ENCODE results near the gene ZBTB12. TPM values are rescaled to one million over a fixed set of nuclear protein-coding genes. Genes with fewer than 3 reads are reported as not detected.

Gene ZBTB12
- total RNA-seq, 3 donors from 2014 or later: 2.3 to 6.2 (median 3.4) TPM

DNA sequence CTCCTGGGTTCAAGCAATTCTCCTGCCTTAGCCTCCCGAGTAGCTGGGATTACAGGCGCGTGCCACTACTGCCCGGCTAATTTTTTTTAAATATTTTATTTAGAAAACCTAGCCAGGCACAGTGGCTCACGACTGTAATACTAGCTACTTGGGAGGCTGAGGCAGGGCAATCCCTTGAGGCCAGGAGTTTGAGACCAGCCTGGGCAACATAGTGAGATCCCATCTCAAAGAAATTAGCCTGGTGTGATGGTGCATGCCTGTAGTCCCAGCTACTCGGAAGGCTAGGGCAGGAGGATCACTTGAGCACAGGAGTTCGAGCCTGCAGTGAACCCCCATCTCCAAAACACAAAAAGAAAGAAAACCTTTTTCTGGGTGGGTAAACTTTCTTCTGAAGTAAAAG, 25.5 kb downstream of the ZBTB12 start:
- Histone ChIP-seq H3K4me3 (no peak overlapping the region), H3K4me1 (ENCODE audit: low read depth) (peaks cover 32% of the 10 kb centered on the region), H3K9me3 (no peaks in the 10 kb centered on the region), H3K36me3 (ENCODE audit: low read depth) (peaks cover 8% of the 10 kb centered on the region)
- ATAC-seq (no peak), DNase-seq (no peak)
- intact Hi-C loops (cut with DNase I, micrococcal nuclease): no loop called here
- TF ChIP-seq CTCF (IDR thresholded peaks at IDR 0.05): no peak

DNA sequence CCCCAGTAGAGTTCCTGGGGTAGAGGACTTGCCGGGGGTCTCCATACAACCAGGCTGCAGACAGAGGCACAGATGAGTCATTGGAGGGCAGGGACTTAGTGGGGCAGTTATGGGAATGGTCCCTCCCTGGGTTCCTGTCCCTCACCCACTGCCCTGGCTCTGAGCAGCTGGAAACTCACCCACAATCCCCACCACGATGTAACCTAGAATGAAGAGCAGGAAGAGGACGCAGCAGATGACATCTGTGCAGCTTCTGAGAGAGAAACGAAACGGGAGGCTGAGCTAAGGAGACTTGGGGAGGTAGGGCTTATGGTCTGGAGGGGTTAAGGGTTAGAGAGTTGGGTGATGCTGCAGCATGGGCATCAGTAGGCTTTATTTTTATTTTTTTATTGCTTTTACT, 26.0 kb downstream of the ZBTB12 start:
- no peak for DNase-seq
- H3K4me1 ChIP-seq (ENCODE audit: low read depth): peaks cover 32% of the 10 kb centered on the region
- H3K9me3 ChIP-seq: no peaks in the 10 kb centered on the region
- no peak overlapping the region for H3K4me3 ChIP-seq
- H3K36me3 ChIP-seq (ENCODE audit: low read depth): peaks cover 7% of the 10 kb centered on the region
- no peak for TF ChIP-seq CTCF (IDR thresholded peaks at IDR 0.05)
- no peak for ATAC-seq
- intact Hi-C loops (cut with DNase I, micrococcal nuclease): no loop called here

- ATAC-seq (peak; percentile 35), DNase-seq (no peak)
- no peaks in the 10 kb centered on the region for H3K36me3 ChIP-seq (ENCODE audit: low read depth)
These were observed 26.9 kb downstream of the ZBTB12 start for GRCh38 chr6:31874836-31875572.

GRCh38 chr6:31874084-31874670, 27.7 kb downstream of the ZBTB12 start:
- intact Hi-C loops (cut with DNase I, micrococcal nuclease): no loop called here
- no peaks in the 10 kb centered on the region for H3K36me3 ChIP-seq (ENCODE audit: low read depth)
- TF ChIP-seq CTCF (IDR thresholded peaks at IDR 0.05): no peak
- DNase-seq: no peak
- no peak for ATAC-seq
- no peaks in the 10 kb centered on the region for H3K9me3 ChIP-seq
- H3K4me3 ChIP-seq: no peak overlapping the region
- peaks cover 25% of the 10 kb centered on the region for H3K4me1 ChIP-seq (ENCODE audit: low read depth)

More at GRCh38 chr6:31874836-31875572, 26.9 kb downstream of the ZBTB12 start:
- no peaks in the 10 kb centered on the region for H3K9me3 ChIP-seq
- no peak for TF ChIP-seq CTCF (IDR thresholded peaks at IDR 0.05)
- intact Hi-C loops (cut with DNase I, micrococcal nuclease): no loop called here
- no peak overlapping the region for H3K4me3 ChIP-seq
- peaks cover 32% of the 10 kb centered on the region for H3K4me1 ChIP-seq (ENCODE audit: low read depth)

- DNase-seq (no peak), ATAC-seq (no peak)
- no peaks in the 10 kb centered on the region for H3K9me3 ChIP-seq
- H3K4me1 ChIP-seq (ENCODE audit: low read depth): peaks cover 17% of the 10 kb centered on the region
- H3K36me3 ChIP-seq (ENCODE audit: low read depth): no peaks in the 10 kb centered on the region
- no peak for TF ChIP-seq CTCF (IDR thresholded peaks at IDR 0.05)
- intact Hi-C loops (cut with DNase I, micrococcal nuclease): no loop called here
- H3K4me3 ChIP-seq: no peak overlapping the region
These were observed 30.7 kb downstream of the ZBTB12 start for GRCh38 chr6:31871046-31871659.

All from mucosa of descending colon (tissue), 3 donors.